ENCODE data around the gene NTM. TPM values are rescaled to one million over a fixed set of nuclear protein-coding genes. Genes with fewer than 3 reads are reported as not detected.

The NTM gene
- total RNA-seq, 1 experiment from 2014 or later, result not detected

DNA sequence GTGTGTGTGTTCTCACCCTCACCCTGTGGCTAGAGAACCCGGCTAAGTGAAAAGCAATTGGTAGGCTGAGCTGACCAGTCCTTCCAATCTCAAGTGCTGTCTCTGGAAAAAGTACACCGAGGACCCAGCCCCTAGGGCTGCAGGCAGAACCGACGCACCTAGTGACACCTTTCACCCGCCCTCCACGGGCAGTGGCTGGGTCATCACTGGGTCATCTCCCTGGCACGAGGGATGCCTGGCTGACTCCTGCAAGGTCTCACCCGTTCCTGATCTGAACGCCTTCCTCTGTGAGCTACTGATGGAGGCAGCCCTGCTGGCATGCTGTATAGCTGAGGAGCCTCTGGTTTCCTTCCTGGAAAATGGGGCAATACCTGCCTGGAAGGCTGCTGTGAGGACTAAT is 311.5 kb downstream of the NTM start:
- POLR2A ChIA-PET, result no interaction called here
- Histone ChIP-seq H3K9me2 (ENCODE audit: insufficient read depth) (no peaks in the 10 kb centered on the region), H4K20me1 (ENCODE audit: insufficient read depth) (no peaks in the 10 kb centered on the region), H3K27me3 (ENCODE audit: insufficient read depth, low read length) (no peaks in the 10 kb centered on the region), H3K4me1 (ENCODE audit: control insufficient read depth in 1 of 2, insufficient read depth in 2 of 2, low read length in 2 of 2) (no peaks in the 10 kb centered on the region), H3K36me3 (ENCODE audit: control insufficient read depth in 1 of 2, insufficient read depth in 2 of 2, low read length in 2 of 2) (no peaks in the 10 kb centered on the region), H3K4me3 (replicated peaks in 1 of 2; ENCODE audit: low read depth in 1 of 2, low read length in 2 of 2) (no peak overlapping the region), H3K4me2 (ENCODE audit: low read length) (no peak overlapping the region), H3K9me3 (ENCODE audit: control insufficient read depth in 1 of 2, insufficient read depth in 1 of 2, low read depth in 1 of 2, low read length in 2 of 2) (no peaks in the 10 kb centered on the region), H3K9ac (ENCODE audit: low read length) (no peak overlapping the region), H3K27ac (ENCODE audit: low read depth, low read length) (no peak overlapping the region), H2AFZ (ENCODE audit: low read depth, low read length, poor library complexity, severe bottlenecking) (no peak overlapping the region), H3K79me2 (ENCODE audit: insufficient read depth, low read length) (no peaks in the 10 kb centered on the region)
- TF ChIP-seq EZH2phosphoT487 (IDR thresholded peaks at IDR 0.05; ENCODE audit: borderline replicate concordance) (no peak), TCF7L2 (IDR thresholded peaks at IDR 0.05; ENCODE audit: borderline replicate concordance, extremely low read depth, insufficient read depth, insufficient read length) (no peak), FOSL1 (IDR thresholded peaks at IDR 0.05; ENCODE audit: low read depth) (no peak), YY1 (IDR thresholded peaks at IDR 0.05; ENCODE audit: extremely low read depth, insufficient replicate concordance, low read depth, low read length) (no peak), ZNF274 (IDR thresholded peaks at IDR 0.05; ENCODE audit: low read depth, low read length) (no peak), SP1 (IDR thresholded peaks at IDR 0.05; ENCODE audit: low read depth) (no peak), ZFX (IDR thresholded peaks at IDR 0.05) (no peak), SIN3A (IDR thresholded peaks at IDR 0.05; ENCODE audit: low read depth) (no peak), POLR2A (IDR thresholded peaks at IDR 0.05; ENCODE audit: borderline replicate concordance, extremely low read depth, insufficient read depth, insufficient read length) (no peak), CBX3 (IDR thresholded peaks at IDR 0.05; ENCODE audit: low read depth) (no peak), CEBPB (IDR thresholded peaks at IDR 0.05; ENCODE audit: low read depth) (no peak), SRF (IDR thresholded peaks at IDR 0.05; ENCODE audit: low read depth) (no peak), ELF1 (IDR thresholded peaks at IDR 0.05; ENCODE audit: borderline replicate concordance, low read depth) (no peak)
- TF ChIP-seq, protein P1, sequence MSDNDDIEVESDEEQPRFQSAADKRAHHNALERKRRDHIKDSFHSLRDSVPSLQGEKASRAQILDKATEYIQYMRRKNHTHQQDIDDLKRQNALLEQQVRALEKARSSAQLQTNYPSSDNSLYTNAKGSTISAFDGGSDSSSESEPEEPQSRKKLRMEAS (IDR thresholded peaks at IDR 0.05), result no peak
- TF ChIP-seq, protein P2, sequence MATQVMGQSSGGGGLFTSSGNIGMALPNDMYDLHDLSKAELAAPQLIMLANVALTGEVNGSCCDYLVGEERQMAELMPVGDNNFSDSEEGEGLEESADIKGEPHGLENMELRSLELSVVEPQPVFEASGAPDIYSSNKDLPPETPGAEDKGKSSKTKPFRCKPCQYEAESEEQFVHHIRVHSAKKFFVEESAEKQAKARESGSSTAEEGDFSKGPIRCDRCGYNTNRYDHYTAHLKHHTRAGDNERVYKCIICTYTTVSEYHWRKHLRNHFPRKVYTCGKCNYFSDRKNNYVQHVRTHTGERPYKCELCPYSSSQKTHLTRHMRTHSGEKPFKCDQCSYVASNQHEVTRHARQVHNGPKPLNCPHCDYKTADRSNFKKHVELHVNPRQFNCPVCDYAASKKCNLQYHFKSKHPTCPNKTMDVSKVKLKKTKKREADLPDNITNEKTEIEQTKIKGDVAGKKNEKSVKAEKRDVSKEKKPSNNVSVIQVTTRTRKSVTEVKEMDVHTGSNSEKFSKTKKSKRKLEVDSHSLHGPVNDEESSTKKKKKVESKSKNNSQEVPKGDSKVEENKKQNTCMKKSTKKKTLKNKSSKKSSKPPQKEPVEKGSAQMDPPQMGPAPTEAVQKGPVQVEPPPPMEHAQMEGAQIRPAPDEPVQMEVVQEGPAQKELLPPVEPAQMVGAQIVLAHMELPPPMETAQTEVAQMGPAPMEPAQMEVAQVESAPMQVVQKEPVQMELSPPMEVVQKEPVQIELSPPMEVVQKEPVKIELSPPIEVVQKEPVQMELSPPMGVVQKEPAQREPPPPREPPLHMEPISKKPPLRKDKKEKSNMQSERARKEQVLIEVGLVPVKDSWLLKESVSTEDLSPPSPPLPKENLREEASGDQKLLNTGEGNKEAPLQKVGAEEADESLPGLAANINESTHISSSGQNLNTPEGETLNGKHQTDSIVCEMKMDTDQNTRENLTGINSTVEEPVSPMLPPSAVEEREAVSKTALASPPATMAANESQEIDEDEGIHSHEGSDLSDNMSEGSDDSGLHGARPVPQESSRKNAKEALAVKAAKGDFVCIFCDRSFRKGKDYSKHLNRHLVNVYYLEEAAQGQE (IDR thresholded peaks at IDR 0.05; ENCODE audit: low read depth), result no peak
- TF ChIP-seq, protein P3, sequence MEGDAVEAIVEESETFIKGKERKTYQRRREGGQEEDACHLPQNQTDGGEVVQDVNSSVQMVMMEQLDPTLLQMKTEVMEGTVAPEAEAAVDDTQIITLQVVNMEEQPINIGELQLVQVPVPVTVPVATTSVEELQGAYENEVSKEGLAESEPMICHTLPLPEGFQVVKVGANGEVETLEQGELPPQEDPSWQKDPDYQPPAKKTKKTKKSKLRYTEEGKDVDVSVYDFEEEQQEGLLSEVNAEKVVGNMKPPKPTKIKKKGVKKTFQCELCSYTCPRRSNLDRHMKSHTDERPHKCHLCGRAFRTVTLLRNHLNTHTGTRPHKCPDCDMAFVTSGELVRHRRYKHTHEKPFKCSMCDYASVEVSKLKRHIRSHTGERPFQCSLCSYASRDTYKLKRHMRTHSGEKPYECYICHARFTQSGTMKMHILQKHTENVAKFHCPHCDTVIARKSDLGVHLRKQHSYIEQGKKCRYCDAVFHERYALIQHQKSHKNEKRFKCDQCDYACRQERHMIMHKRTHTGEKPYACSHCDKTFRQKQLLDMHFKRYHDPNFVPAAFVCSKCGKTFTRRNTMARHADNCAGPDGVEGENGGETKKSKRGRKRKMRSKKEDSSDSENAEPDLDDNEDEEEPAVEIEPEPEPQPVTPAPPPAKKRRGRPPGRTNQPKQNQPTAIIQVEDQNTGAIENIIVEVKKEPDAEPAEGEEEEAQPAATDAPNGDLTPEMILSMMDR (IDR thresholded peaks at IDR 0.05 in 2 of 3, conservative IDR thresholded peaks at IDR 0.05 in 1 of 3; ENCODE audit: borderline replicate concordance in 1 of 3, insufficient read depth in 1 of 3, low read depth in 2 of 3, low read length in 2 of 3), result no peak
- DNase-seq (ENCODE audit: low read depth, low spot score), result no peak
- CTCF ChIA-PET, result no interaction called here
- BruUV-seq (replicated peaks), result no TSS peak
- intact Hi-C loops (cut with micrococcal nuclease), result no loop called here
- RAD21 ChIA-PET (ENCODE audit: low non-redundant PET in 1 of 2, low total read pairs in 2 of 2, uncharacterized antibody in 2 of 2, unreplicated experiment in 2 of 2), result no interaction called here
- ATAC-seq, result no peak

Data from HCT116 (cell line).